ENCODE measurements around the gene SLK.

- TF ChIP-seq CTCF (IDR thresholded peaks at IDR 0.05) (no peak), POLR2A (IDR thresholded peaks at IDR 0.05) (no peak)
Observed at GRCh38 chr10:103926722-103927319, 40.1 kb upstream of the SLK start.

Measured in thyroid gland (tissue), 4 donors.